ENCODE data around the gene MGAT4A. TPM values are rescaled to one million over a fixed set of nuclear protein-coding genes. Genes with fewer than 3 reads are reported as not detected.

Gene MGAT4A
- total and polyA plus RNA-seq, 9 of the 15 experiments (the other 6 are each of a cell fraction or from before 2014, with no cell fraction given), result 0.03 to 0.53 (median 0.18) TPM; not detected in 2

- TF ChIP-seq ZNF143 (CRISPR knock-in tag; IDR thresholded peaks at IDR 0.05) (no peak), CHD1 (IDR thresholded peaks at IDR 0.05; ENCODE audit: low read length) (no peak), ZNF175 (CRISPR knock-in tag; IDR thresholded peaks at IDR 0.05; ENCODE audit: low read depth) (no peak), ZNF165 (CRISPR knock-in tag; IDR thresholded peaks at IDR 0.05; ENCODE audit: borderline replicate concordance) (no peak), HES1 (IDR thresholded peaks at IDR 0.05; ENCODE audit: low read depth) (no peak)
- no peak overlapping the region for H3K4me3 ChIP-seq
- no peaks in the 10 kb centered on the region; the same call in 1 of the 2 replicates for H4K20me1 ChIP-seq (replicated peaks; ENCODE audit: control insufficient read depth, insufficient read depth, low read length)
- no peaks in the 10 kb centered on the region for H3K27me3 ChIP-seq (ENCODE audit: control insufficient read depth in 2 of 2, insufficient read depth in 2 of 2, low read length in 2 of 2)
- ChIA-PET CTCF (ENCODE audit: low intra/inter-chr PET ratio) (no interaction called here), POLR2A (interaction anchor here (0.6 kb wide), 1 partner anchor 83 kb away, joined by 3 read pairs; no protein-coding TSS in a partner anchor)
- no peak overlapping the region for H2AFZ ChIP-seq (ENCODE audit: low read depth, low read length)
- H3K4me2 ChIP-seq (ENCODE audit: insufficient read depth, low read length), result no peak overlapping the region
- in situ Hi-C loops (cut with MboI), result no loop called here
- FAIRE-seq (no peak), ATAC-seq (no peak), DNase-seq (ENCODE audit: extremely low read depth in 1 of 4, low spot score in 3 of 4) (no peak)
- WGBS (ENCODE audit: insufficient coverage, low coverage, missing lambda C conversion rate), result 85% methylated on average over 8 of the region's 13 CpGs
- no peaks in the 10 kb centered on the region for H3K4me1 ChIP-seq (replicated peaks in 1 of 2; ENCODE audit: control insufficient read depth in 2 of 2, insufficient read depth in 2 of 2, low read length in 2 of 2)
- no peaks in the 10 kb centered on the region for H3K79me2 ChIP-seq (ENCODE audit: control insufficient read depth, insufficient read depth, low read length)
- intact Hi-C loops (cut with micrococcal nuclease), result no loop called here
- H3K9me1 ChIP-seq (ENCODE audit: control insufficient read depth, insufficient read depth, low read length), result no peaks in the 10 kb centered on the region
- no peaks in the 10 kb centered on the region for H3K9me3 ChIP-seq (replicated peaks; ENCODE audit: control insufficient read depth, insufficient read depth, low read depth, low read length)
- no peak overlapping the region for H3K27ac ChIP-seq (ENCODE audit: extremely low read depth, low read depth, low read length)
- H3K36me3 ChIP-seq (ENCODE audit: control insufficient read depth, insufficient read depth, low read length), result peaks cover 28% of the 10 kb centered on the region; the same call in 2 of the 3 replicates
- H3K9ac ChIP-seq (ENCODE audit: insufficient read depth in 1 of 2, low read depth in 2 of 2, low read length in 2 of 2), result no peak overlapping the region
- no TSS peak for BruUV-seq (replicated peaks)
Observed at GRCh38 chr2:98571121-98571701, 159.7 kb downstream of the MGAT4A start.

Measured in K562 (cell line).